PC-9 (cell line): ENCODE results near the gene PNMA1. TPM values are rescaled to one million over a fixed set of nuclear protein-coding genes. Genes with fewer than 3 reads are reported as not detected.

Experiments used
- BruUV-seq: library from RNA; stranded (reverse); fragments of 400-500 nt; replicated peaks from 2 replicates; lab custom pipeline; 2021; lab: Mats Ljungman, UMichigan
- CTCF ChIA-PET: fragments of 300-600 bp; sonication (Branson Sonifier 250); formaldehyde crosslinking; loops from one replicate; lab custom pipeline; 2022; ENCODE audit warnings: antibody characterized with exemption; lab: Charles Lee
- POLR2A ChIA-PET: fragments of 300-600 bp; sonication (Branson Sonifier 250); formaldehyde crosslinking; loops from one replicate; lab custom pipeline; 2022; ENCODE audit warnings: antibody characterized with exemption; ENCODE audit not compliant: unreplicated experiment; lab: Charles Lee
- DNase-seq, 2 experiments: peaks; one replicate each; pipeline versions ENCODE4 v3.0.0 to v3.0.0-alpha.2; 2015 to 2022; ENCODE audit warnings: mixed read lengths in 1 of 2
- H2AFZ ChIP-seq: fragments of 200-600 bp; sonication (generic); 2 replicates; pipeline ENCODE4 v1.8.1; 2017; ENCODE audit warnings: antibody characterized with exemption
- H3F3A ChIP-seq: fragments of 200-600 bp; sonication (generic); 2 replicates; pipeline ENCODE4 v1.8.1; 2017; ENCODE audit warnings: antibody characterized with exemption, mild to moderate bottlenecking, low read depth; ENCODE audit not compliant: insufficient read depth
- H3K27ac ChIP-seq: fragments of 200-600 bp; sonication (generic); 2 replicates; pipeline ENCODE4 v1.6.1; 2016; ENCODE audit warnings: mixed run types
- H3K27me3 ChIP-seq: fragments of 200-600 bp; sonication (generic); 2 replicates; pipeline ENCODE4 v1.6.1; 2016; ENCODE audit warnings: low read depth, mixed run types; ENCODE audit not compliant: insufficient read depth
- H3K36me3 ChIP-seq: fragments of 200-600 bp; sonication (generic); 2 replicates; pipeline ENCODE4 v1.6.1; 2016; ENCODE audit warnings: low read depth, mixed run types
- H3K4me1 ChIP-seq: fragments of 200-600 bp; sonication (generic); replicated peaks from 2 replicates; pipeline ENCODE4 v1.6.1; 2016; ENCODE audit warnings: mixed run types; ENCODE audit not compliant: insufficient read depth
- H3K4me2 ChIP-seq: fragments of 200-600 bp; sonication (generic); 2 replicates; pipeline ENCODE4 v1.6.1; 2017; ENCODE audit warnings: mixed run types
- H3K4me3 ChIP-seq: fragments of 200-600 bp; sonication (generic); 2 replicates; pipeline ENCODE4 v1.6.1; 2016; ENCODE audit warnings: mixed run types
- H3K79me2 ChIP-seq: fragments of 200-600 bp; sonication (generic); 2 replicates; pipeline ENCODE4 v1.6.1; 2017; ENCODE audit warnings: low read depth, mixed run types
- H3K9me2 ChIP-seq: fragments of 200-600 bp; sonication (generic); 2 replicates; pipeline ENCODE4 v1.8.1; 2017; ENCODE audit warnings: mild to moderate bottlenecking; ENCODE audit not compliant: insufficient read depth
- H3K9me3 ChIP-seq: fragments of 200-600 bp; sonication (generic); 2 replicates; pipeline ENCODE4 v1.8.1; 2016; ENCODE audit warnings: low read depth; ENCODE audit not compliant: insufficient read depth
- H4K20me1 ChIP-seq: fragments of 200-600 bp; sonication (generic); 2 replicates; pipeline ENCODE4 v1.8.1; 2017; ENCODE audit not compliant: insufficient read depth
- CTCF ChIP-seq: fragments of 200-600 bp; sonication (generic); conservative IDR thresholded peaks from 2 replicates; pipeline ENCODE4 v1.6.1; 2017; ENCODE audit warnings: mixed run types, antibody characterized with exemption, mild to moderate bottlenecking, moderate library complexity
- EZH2 ChIP-seq: fragments of 200-600 bp; sonication (generic); IDR thresholded peaks from 2 replicates; pipeline ENCODE4 v1.8.0; 2017; ENCODE audit warnings: antibody characterized with exemption, low read depth
- intact Hi-C: fragments of 100-400 bp; cut with micrococcal nuclease; formaldehyde crosslinking; loops from one replicate; pipeline ENCODE4 v1.10.0; 2022; ENCODE audit not compliant: unreplicated experiment
- microRNA-seq: library from miRNA; unstranded; fragments of <30 nt; microRNA quantifications from one replicate; pipeline ENCODE4 v1.2.0, GENCODE V29; 2021; ENCODE audit warnings: borderline number of aligned reads, borderline replicate concordance
- total RNA-seq: library from RNA; stranded (reverse); gene quantifications from 2 replicates; pipeline ENCODE4 v1.2.3, GENCODE V29; 2021

Gene PNMA1
- total RNA-seq, 1 experiment from 2014 or later = 13.6 TPM

DNA sequence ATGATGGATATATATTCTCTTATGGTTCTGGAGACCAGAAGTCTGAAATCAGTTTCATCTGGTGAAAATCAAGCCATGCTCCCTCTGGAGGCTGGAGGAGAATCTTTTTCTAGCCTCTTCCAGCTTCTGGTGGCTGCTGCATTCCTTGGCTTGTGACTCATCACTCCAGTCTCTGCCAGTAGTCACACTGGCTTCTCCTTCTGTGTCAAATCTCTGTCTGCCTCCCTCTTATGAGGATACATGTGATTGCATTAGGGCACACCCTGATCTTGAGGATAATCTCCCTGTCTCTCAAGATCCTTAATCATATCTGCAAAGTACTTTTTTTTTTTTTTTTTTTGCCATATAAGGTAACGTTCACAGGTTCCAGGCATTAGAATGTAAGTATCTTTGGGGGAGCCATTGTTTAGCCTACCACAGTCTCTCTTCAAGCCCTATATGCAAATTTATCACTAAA, 51.7 kb downstream of the PNMA1 start:
- ChIA-PET POLR2A (interaction anchor here (0.6 kb wide), 1 partner anchor 93 kb away, joined by 3 read pairs; no protein-coding TSS in a partner anchor), CTCF (interaction anchor here (0.6 kb wide), 2 partner anchors 9 to 13 kb away, joined by 3 to 5 read pairs; no protein-coding TSS in a partner anchor)
- TF ChIP-seq CTCF (peak; percentile 64), EZH2 (no peak)
- H3K27me3 ChIP-seq = no peaks in the 10 kb centered on the region
- 0 out of 2 replicates have a peak overlapping the region, but pooled peaks have one; percentile 21 for H3K27ac ChIP-seq
- DNase-seq = peak; percentile 66 to 93
- no peaks in the 10 kb centered on the region for H3K9me2 ChIP-seq
- H3K4me1 ChIP-seq = peaks cover 22% of the 10 kb centered on the region
- intact Hi-C loops = loop anchor here (2.0 to 5.0 kb wide), 2 partner anchors 62 to 95 kb away; no protein-coding TSS in a partner anchor
- H2AFZ ChIP-seq = no peak overlapping the region
- H3K4me2 ChIP-seq = peak overlapping the region; percentile 18; the same call in 1 of the 2 replicates
- no peaks in the 10 kb centered on the region for H3K79me2 ChIP-seq
- no peak overlapping the region for H3K4me3 ChIP-seq
- H3K9me3 ChIP-seq = no peaks in the 10 kb centered on the region
- no peaks in the 10 kb centered on the region for H4K20me1 ChIP-seq
- H3K36me3 ChIP-seq = peaks cover 12% of the 10 kb centered on the region
- peaks cover 26% of the 10 kb centered on the region for H3F3A ChIP-seq
- no TSS peak for BruUV-seq

DNA sequence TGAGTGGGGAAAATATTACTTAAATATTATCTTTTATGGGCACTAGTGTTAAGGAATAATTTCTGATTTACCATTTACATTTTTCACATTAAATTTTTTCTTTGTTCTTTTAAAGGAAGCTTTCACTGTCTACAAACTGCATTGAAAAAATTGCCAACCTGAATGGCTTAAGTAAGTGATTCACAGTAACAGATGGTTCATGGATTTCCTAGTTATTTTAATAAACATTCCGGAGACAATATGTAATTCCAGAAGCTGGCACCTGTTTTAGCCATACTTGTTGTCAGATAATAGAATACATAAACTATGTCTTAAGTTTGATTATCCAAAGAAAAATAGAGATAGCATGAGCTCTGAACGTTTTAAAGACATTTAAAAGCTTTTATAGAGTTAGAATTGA, 52.3 kb downstream of the PNMA1 start:
- Histone ChIP-seq H3K27me3 (no peaks in the 10 kb centered on the region), H4K20me1 (no peaks in the 10 kb centered on the region), H3K36me3 (peaks cover 12% of the 10 kb centered on the region), H3K4me2 (no peak overlapping the region), H3K27ac (0 out of 2 replicates have a peak overlapping the region, but pooled peaks have one; percentile 21), H3K9me3 (no peaks in the 10 kb centered on the region), H3K9me2 (no peaks in the 10 kb centered on the region), H3K4me3 (no peak overlapping the region), H3F3A (peaks cover 26% of the 10 kb centered on the region), H2AFZ (no peak overlapping the region), H3K79me2 (no peaks in the 10 kb centered on the region), H3K4me1 (peaks cover 22% of the 10 kb centered on the region)
- BruUV-seq = no TSS peak
- POLR2A ChIA-PET = interaction anchor here (0.6 kb wide), 1 partner anchor 92 kb away, joined by 3 read pairs; no protein-coding TSS in a partner anchor
- intact Hi-C loops = loop anchor here (2.0 to 5.0 kb wide), 2 partner anchors 63 to 95 kb away; no protein-coding TSS in a partner anchor
- TF ChIP-seq CTCF = no peak
- no peak for TF ChIP-seq EZH2
- CTCF ChIA-PET = interaction anchor here (0.6 kb wide), 3 partner anchors 9 to 40 kb away, joined by 3 to 6 read pairs (median 5); no protein-coding TSS in a partner anchor
- no peak for DNase-seq

Small RNA genes within 50 kb of the gene (microRNA-seq; reads per million reads assigned to microRNA genes)
- not detected for gene MIR4505

Other genes starting within 250 kb of the PNMA1 start
- 9.9 and 10.8 TPM in 2 replicates for gene RIOX1, start 223.5 kb downstream of the PNMA1 start, total RNA-seq
- 2.2 and 3.6 TPM in 2 replicates for gene ACOT1, start 177.2 kb downstream of the PNMA1 start, total RNA-seq
- 0.18 and 0.59 TPM in 2 replicates for gene HEATR4, start 155.4 kb downstream of the PNMA1 start, total RNA-seq
- gene ACOT2, start 145.2 kb downstream of the PNMA1 start, total RNA-seq = 7.2 and 11.1 TPM in 2 replicates
- 3.5 and 4.9 TPM in 2 replicates for gene ACOT4, start 122.5 kb downstream of the PNMA1 start, total RNA-seq
- gene ACOT6, start 101.9 kb downstream of the PNMA1 start, total RNA-seq = not detected in 2 replicates
- gene DNAL1, start 69.4 kb downstream of the PNMA1 start, total RNA-seq = 23.0 and 25.5 TPM in 2 replicates
- 19.5 and 21.8 TPM in 2 replicates for gene PTGR2, start 137.4 kb upstream of the PNMA1 start, total RNA-seq
- gene ZNF410, start 172.5 kb upstream of the PNMA1 start, total RNA-seq = 38.6 and 40.2 TPM in 2 replicates
- gene FAM161B, start 235.7 kb upstream of the PNMA1 start, total RNA-seq = 1.6 TPM in 2 replicates
- gene COQ6, start 235.9 kb upstream of the PNMA1 start, total RNA-seq = 25.4 and 25.7 TPM in 2 replicates